Adrenal gland (tissue), 12 donors: ENCODE data around the gene SS18. TPM values are rescaled to one million over a fixed set of nuclear protein-coding genes. Genes with fewer than 3 reads are reported as not detected.

Experiments used
- DNase-seq, 7 donors: peaks; one replicate each; pipeline ENCODE4 v3.0.0-alpha.2; 2019 to 2020
- H3K27ac ChIP-seq, 5 donors: fragments of 200-600 bp; sonication (generic) in 4 of 5; 1 replicate in 3 of 5; 2 replicates in 2 of 5; pipeline versions ENCODE4 v1.5.1 to v1.8.0; 2016 to 2020; ENCODE audit warnings: mild to moderate bottlenecking in 1 of 5
- H3K27me3 ChIP-seq: fragments of 200-600 bp; 2 replicates; pipeline ENCODE4 v1.8.0; 2021
- H3K36me3 ChIP-seq, 2 donors: fragments of 200-600 bp; replicated peaks in 1 of 2; 1 replicate in 1 of 2; 2 replicates in 1 of 2; pipeline versions ENCODE4 v1.5.1 to v1.8.0; 2018 to 2022
- H3K4me1 ChIP-seq, 2 donors: fragments of 200-600 bp; replicated peaks in 1 of 2; 1 replicate in 1 of 2; 2 replicates in 1 of 2; pipeline versions ENCODE4 v1.5.1 to v1.8.0; 2018 to 2021
- H3K4me3 ChIP-seq, 4 donors: fragments of 200-600 bp; sonication (generic) in 3 of 4; one replicate each; pipeline ENCODE4 v1.5.1; 2016 to 2018
- H3K9me3 ChIP-seq, 3 donors: fragments of 200-600 bp; sonication (generic) in 1 of 3; replicated peaks in 1 of 3; 1 replicate in 2 of 3; 2 replicates in 1 of 3; pipeline versions ENCODE4 v1.5.1 to v1.8.0; 2016 to 2021
- CTCF ChIP-seq, 6 experiments: fragments of 450-650 bp in 4 of 6; fragments of 200-600 bp in 2 of 6; sonication (generic) in 1 of 6; IDR thresholded peaks; 1 replicate in 5 of 6; 2 replicates in 1 of 6; pipeline versions ENCODE4 v1.5.1 to v1.8.0; 2016 to 2021; ENCODE audit warnings: antibody characterized with exemption in 6 of 6, mild to moderate bottlenecking in 2 of 6, moderate library complexity in 1 of 6
- POLR2A ChIP-seq, 2 donors: fragments of 450-650 bp; IDR thresholded peaks; one replicate each; pipeline ENCODE4 v1.6.1; 2017; ENCODE audit warnings: antibody characterized with exemption in 2 of 2, mild to moderate bottlenecking in 2 of 2, moderate library complexity in 1 of 2
- WGBS, 4 donors: extraction: QIAGEN DNeasy Blood & Tissue Kit in 2 of 4; methylation state at CpG; one replicate each; pipeline versions ENCODE4 v1.1.5 to v1.1.7; 2013 to 2017; 5-methylcytosine and 5-hydroxymethylcytosine counted together
- intact Hi-C, 2 donors: fragments of 100-400 bp; cut with DNase I; formaldehyde crosslinking; loops; one replicate each; pipeline versions ENCODE4 v1.14.1 to v1.15.0; 2022 to 2023
- polyA plus RNA-seq, 3 donors: library from polyadenylated mRNA; stranded (reverse); fragments of 200-250 nt in 2 of 3; fragments of 350-450 nt in 1 of 3; fragmentation: Illumina TruSeq in 1 of 3; extraction: RNeasy Lipid Tissue Mini Kit (QIAGEN cat#74804) in 1 of 3; gene quantifications; one replicate each; pipeline ENCODE4 v1.2.3, GENCODE V29; 2013 to 2014
- total RNA-seq, 9 donors: library from RNA; depleted of rRNA in 4 of 9; stranded (reverse); fragments of >200 nt in 4 of 9; fragments of 120-200 nt in 1 of 9; fragmentation: NEBNext Ultra II Directional in 1 of 9; extraction: Animal tissue kit (Norgen Biotek cat#: 25700) in 1 of 9; gene quantifications; one replicate each; pipeline versions ENCODE4 v1.1.0 to v1.2.4, GENCODE V29; 2013 to 2023
- donor health status: healthy with polysubstance abuse.
- donor health status: Bipolar disorder and iron deficiency.
- donor health status: DM: yes; HTN: yes; CAD: no.
- donor health status: DM: no; HTN: no; CAD: no.
- donor health status: DM: no; HTN: no; CAD: no.
- donor health status: DM: yes; HTN: yes; CAD: no.

The SS18 gene
- total and polyA plus RNA-seq, 12 donors: 34.3 to 163 (median 105) TPM

GRCh38 chr18:26059357-26059756 is 31.1 kb downstream of the SS18 start:
- Histone ChIP-seq H3K27ac (peak overlapping the region in 1 of 5 donors; percentile 17), H3K9me3 (no peaks in the 10 kb centered on the region), H3K4me3 (no peak overlapping the region), H3K27me3 (no peaks in the 10 kb centered on the region), H3K4me1 (peaks cover 32 to 39% of the 10 kb centered on the region in 2 donors), H3K36me3 (peaks cover 0 to 30% of the 10 kb centered on the region in 2 donors)
- WGBS, 4 donors: 59 to 63% (median 61%) methylated on average over 2 of the region's 2 CpGs
- TF ChIP-seq POLR2A (IDR thresholded peaks at IDR 0.05) (no peak), CTCF (IDR thresholded peaks at IDR 0.05) (no peak)
- intact Hi-C loops: no loop called here
- DNase-seq: no peak

GRCh38 chr18:26057344-26057773 is 33.1 kb downstream of the SS18 start:
- Histone ChIP-seq H3K4me3 (peak overlapping the region in 1 of 4 donors; percentile 8), H3K36me3 (peaks cover 0 to 41% of the 10 kb centered on the region in 2 donors), H3K4me1 (peaks cover 33 to 39% of the 10 kb centered on the region in 2 donors), H3K27me3 (no peaks in the 10 kb centered on the region), H3K27ac (peak overlapping the region in 4 of 5 donors; percentile 45 to 75 (median 62)), H3K9me3 (no peaks in the 10 kb centered on the region)
- peak in 1 of 2 donors; percentile 38 for TF ChIP-seq POLR2A (IDR thresholded peaks at IDR 0.05)
- no peak for TF ChIP-seq CTCF (IDR thresholded peaks at IDR 0.05)
- DNase-seq: peak; percentile 37 to 65 (median 53)
- intact Hi-C loops: no loop called here
- 39 to 42% (median 40%) methylated on average over 7 of the region's 7 CpGs for WGBS, 4 donors

- H3K4me3 ChIP-seq: no peak overlapping the region
- peaks cover 35 to 39% of the 10 kb centered on the region in 2 donors for H3K4me1 ChIP-seq
- no peaks in the 10 kb centered on the region for H3K9me3 ChIP-seq
- no peaks in the 10 kb centered on the region for H3K27me3 ChIP-seq
- peak overlapping the region in 2 of 5 donors; percentile 33 to 74 for H3K27ac ChIP-seq
- TF ChIP-seq CTCF (IDR thresholded peaks at IDR 0.05): no peak
- no peak for TF ChIP-seq POLR2A (IDR thresholded peaks at IDR 0.05)
- intact Hi-C loops: no loop called here
- peaks cover 0 to 43% of the 10 kb centered on the region in 2 donors for H3K36me3 ChIP-seq
- 44 to 67% (median 57%) methylated on average over 1 of the region's 1 CpG for WGBS, 4 donors
- no peak for DNase-seq
These were observed 34.1 kb downstream of the SS18 start for GRCh38 chr18:26056291-26056690.

- TF ChIP-seq POLR2A (IDR thresholded peaks at IDR 0.05): no peak
- no peak for TF ChIP-seq CTCF (IDR thresholded peaks at IDR 0.05)
- DNase-seq: no peak
- intact Hi-C loops: no loop called here
- peaks cover 15 to 26% of the 10 kb centered on the region in 2 donors for H3K4me1 ChIP-seq
- H3K9me3 ChIP-seq: no peaks in the 10 kb centered on the region
- H3K4me3 ChIP-seq: no peak overlapping the region
- no peaks in the 10 kb centered on the region for H3K27me3 ChIP-seq
- peaks cover 0 to 43% of the 10 kb centered on the region in 2 donors for H3K36me3 ChIP-seq
- no peak overlapping the region for H3K27ac ChIP-seq
These were observed 37.9 kb downstream of the SS18 start for GRCh38 chr18:26052505-26052904.
